GM19035 (cell line): Measurements from ENCODE around the gene CASP7.
A peak's percentile ranks its signal among the peaks of the same experiment; 100 is the strongest.
"Not testable (repeated sequence)": the region's sequence is repeated elsewhere in the genome, so short reads cannot be mapped to it uniquely, and the experiment has no call there.

Source experiments
- ATAC-seq: cut with Tn5 transposase; IDR thresholded peaks from one replicate; pipeline ENCODE4 v1.9.1; 2021; ENCODE audit not compliant: unreplicated experiment

CASP7 gene

DNA sequence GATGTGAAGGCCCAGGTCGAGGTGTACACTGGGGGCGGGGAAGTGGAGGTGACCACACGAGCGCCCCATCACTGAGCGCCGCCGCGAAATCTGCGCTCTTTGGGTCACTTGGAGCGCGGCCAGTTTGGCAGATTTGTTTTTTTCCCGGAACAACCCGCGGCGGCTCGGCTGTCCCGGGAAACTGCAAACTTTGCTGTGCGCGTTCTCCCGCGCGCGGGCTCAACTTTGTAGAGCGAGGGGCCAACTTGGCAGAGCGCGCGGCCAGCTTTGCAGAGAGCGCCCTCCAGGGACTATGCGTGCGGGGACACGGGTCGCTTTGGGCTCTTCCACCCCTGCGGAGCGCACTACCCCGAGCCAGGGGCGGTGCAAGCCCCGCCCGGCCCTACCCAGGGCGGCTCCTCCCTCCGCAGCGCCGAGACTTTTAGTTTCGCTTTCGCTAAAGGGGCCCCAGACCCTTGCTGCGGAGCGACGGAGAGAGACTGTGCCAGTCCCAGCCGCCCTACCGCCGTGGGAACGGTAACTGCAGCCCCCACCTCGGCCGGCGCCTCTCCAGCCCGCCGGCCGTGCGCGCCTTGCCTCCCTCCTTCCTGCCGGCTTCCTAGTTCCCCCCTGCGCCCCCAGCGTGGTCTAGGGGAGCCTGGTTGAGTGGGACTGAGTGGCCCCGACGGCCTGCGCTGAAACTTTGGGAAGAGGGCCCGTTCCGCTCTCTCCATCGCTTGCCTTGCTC is at the start of gene CASP7:
CASP7 (plus strand) TSS at position 450 of the 727 bp plus-strand sequence. CDS start 17,582 bp downstream, outside the sequence.
- peak; percentile 70 for ATAC-seq

DNA sequence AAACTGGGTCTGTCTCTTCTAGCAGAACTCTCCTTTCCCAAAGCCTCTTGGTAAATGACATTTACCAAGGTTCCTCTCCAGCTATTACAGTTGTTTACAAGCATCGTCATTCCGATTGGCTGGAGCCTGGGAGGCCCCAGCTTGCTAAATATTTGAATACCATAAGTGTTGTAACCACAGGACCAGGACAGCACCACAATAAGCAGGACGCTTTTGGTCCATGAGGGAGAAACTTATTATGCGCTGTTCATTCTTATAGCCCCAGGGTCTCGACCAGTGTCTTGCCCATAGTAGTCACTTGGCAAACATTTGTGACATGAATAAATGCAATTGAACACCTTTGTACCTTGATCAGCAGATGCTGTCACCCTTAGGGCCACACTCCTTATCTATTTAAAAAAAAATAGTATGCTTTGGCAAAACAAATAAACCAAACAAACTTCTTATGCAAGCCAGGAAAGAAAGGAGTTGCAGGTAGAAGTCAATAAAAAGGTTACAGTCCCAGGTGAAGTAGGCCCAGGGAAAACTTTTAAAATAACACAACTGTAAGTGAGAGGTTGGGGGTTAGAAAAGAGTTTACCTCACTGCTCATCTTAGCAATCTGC is 48.7 kb upstream of the CASP7 start:
- ATAC-seq = no peak

DNA sequence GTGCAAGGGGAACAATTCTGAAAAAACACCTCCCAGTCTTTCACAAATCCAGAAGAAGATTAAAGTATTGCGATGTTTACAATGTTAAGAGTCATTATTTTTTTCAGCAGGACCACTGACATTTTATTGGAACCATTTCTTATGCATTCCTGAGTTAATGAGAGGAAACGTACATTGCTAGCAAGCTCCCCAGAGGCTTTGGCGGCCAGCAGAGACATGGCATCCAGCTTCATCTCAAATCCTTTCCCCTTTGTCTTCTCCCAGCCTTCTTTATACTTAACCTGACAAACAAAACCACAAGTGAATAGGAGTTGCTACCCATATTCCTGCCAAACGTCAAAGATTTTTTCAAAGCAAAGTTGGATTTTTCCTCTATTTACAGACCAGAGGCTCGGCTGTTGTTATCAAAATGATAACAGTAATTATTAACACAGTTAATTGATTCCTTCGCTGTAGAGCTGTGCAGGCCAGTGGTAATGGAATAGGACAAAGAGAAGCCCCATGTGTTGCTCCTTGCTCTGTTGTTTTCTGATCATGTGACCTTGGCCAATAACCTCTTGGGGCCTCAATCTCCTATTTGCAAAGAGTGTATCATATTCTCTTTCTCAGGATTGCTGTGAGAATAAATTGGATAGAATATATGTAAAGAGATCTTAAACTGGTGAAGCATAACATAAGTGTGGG is 47.9 kb upstream of the CASP7 start:
- no peak for ATAC-seq

DNA sequence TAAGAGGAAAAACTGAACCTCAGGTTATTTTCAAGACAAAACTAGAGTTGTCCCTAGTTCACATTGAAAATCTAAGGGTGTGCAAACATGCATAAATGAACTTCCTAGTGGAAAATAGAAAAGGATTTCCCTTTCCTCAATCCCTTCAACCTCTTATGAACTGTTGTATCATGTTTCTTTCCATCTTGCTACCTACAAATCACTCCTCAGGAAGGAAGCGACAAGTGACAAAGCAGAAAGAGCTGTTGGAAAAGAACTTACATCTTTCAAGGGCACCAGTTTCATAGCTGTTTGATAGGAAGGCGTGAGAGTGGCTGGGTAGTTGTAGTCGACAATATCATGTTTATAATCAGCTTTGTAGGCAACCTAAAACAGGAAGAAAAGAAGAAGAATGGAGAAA is 39.7 kb upstream of the CASP7 start:
- no peak for ATAC-seq

DNA sequence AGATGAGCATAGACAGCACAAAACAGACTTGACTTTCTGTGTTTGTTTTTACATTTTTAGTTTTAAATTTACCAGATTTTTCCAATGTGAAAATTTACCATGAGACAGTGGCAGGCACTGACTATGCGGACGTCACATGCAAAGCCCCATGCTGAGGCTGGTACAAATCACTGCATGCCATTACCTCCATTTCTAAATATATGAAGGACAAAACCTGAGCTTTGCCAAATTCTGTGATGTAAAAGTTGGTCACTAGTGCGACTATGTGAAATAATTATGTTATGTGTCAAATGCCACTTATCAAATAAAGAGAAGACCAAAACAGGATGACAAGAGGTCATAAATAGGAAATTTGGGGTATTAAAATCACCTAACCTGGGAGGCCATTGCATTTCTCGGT is 38.0 kb upstream of the CASP7 start:
- ATAC-seq = no peak

DNA sequence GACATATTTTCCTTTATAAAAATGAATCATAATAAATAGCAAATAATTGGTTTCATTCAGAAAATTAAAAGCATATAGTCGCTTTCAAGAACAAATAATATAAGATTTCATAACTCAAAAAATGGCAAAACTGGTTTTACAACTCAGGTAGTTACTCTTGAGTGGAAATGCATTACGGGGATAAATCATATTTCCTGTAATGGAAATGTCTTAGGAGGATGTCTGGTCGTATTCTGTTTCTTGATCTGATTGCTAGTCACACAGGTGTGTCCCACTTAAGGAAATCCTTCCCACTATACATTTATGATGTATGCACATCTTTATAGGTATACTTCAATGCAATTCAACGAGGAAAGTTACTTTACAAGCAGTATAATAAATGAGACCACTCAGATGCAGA is 36.5 kb upstream of the CASP7 start:
- ATAC-seq = no peak

DNA sequence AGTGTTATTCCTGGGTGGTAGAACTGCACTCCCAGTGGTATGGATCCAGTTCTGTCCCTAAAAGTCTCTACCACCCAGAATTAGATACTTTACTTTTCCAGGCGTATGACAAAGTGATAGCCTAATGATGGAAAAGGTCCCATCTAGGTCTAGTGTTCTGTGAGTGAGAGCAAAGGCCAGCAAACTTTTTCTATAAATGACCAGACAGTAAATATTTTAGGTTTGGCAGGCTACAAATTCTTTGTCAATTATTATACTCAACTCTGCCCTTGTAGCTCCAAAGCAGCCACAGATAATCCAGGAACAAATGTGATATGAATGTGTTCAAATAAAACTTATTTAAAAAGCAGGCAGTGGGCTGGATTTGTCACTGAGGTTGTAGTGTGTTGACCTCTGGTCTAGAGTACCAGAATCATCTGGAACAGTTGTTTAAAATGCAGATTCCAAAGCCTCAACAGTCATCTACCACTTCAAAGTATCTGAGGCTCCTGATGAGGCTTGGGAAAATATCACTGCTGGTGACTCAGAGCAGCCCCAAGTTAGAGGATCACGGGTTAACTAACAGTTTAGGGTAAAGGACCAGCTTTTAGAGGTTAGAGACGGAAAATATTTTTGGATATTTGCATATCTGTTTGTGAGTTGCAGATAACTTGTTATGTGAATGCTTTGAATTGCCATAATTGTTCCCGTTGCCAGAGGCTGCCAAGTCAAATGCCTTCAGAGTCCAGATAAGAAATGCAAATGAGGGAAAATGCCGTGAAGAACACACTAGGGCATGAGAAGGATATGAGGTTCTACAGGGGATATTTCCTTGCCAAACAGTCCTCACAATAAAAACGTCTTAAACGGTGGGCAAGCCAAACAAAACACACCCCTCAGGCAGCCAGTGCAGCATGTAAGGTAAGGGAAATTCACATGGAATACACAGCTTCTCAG is 35.3 kb upstream of the CASP7 start:
- no peak for ATAC-seq

DNA sequence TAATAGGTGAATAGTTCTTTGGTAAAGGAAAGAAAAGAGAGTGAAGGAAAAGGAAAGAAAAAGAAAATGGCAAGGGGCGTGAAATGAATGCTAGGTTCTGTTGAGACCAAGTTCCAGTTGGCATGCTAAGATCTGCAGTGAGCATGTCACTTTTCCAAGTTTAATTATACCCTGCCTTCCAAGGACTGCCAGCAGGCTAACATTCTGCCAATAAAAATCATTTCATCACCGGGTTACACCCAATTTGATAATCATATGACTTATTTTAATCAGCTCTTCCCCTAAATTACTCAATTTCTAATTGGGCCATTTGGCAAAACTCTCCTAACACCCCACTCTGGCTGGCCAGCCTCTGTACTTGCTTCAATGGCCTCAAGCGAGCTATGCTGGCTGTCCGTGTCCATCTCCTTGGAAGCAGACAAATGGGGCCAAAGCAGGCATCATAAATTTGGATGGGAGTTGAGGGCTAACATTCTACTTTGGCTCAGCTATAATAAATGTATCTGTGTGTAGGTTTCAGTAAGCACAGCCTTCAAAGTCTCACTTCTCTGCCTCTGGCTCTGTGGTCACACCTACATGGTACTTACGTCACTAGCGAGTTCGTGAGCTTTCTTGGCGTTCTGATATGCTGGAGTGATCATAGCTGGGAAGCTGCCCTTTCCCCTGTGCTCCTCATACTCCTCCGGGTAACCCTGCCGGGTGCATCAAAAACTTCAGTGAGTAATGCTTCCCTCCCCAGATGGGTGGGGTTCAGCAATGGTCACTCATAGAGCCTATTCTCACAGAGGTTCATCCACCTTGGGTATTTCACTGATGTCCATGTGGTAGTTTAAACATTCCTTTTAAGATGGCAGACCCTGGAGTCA is 33.1 kb upstream of the CASP7 start:
- no peak for ATAC-seq

DNA sequence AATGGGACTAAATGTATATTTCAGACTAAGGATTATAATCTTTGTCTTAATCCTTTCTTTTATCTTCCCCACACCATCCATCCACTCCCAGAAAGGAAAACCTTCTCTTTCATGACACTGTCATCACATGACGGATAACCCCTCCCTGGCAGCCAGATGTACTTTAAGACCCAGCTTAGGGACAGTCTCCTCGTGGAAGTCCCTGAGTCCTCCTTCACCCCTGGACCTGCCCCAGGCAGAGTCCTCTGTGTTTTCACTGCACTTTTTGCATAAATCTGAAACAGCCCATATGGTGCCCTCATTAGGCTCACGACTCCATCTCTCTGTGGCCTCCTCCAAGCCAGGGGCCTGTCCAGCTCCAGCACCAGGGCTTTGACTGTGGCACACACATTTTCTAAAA is 31.9 kb upstream of the CASP7 start:
- ATAC-seq = no peak

DNA sequence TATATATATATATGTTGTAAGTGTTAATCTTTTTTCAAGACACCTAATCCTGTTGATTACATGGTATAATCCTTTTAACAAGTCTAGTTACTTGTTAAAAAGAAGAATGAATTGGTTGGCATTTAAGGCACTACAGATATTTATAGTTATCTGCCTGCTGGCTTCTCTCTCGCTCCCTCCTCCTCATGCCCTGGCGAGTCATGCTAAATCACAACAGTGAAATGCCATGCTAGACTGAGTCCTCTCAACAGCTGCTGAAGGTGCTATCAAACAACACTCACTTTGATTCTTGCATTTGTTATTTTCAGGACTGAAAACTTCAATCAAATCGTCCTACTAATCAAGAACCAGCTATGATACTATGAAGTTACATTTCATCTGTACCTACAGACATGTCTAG is 31.2 kb upstream of the CASP7 start:
- no peak for ATAC-seq

DNA sequence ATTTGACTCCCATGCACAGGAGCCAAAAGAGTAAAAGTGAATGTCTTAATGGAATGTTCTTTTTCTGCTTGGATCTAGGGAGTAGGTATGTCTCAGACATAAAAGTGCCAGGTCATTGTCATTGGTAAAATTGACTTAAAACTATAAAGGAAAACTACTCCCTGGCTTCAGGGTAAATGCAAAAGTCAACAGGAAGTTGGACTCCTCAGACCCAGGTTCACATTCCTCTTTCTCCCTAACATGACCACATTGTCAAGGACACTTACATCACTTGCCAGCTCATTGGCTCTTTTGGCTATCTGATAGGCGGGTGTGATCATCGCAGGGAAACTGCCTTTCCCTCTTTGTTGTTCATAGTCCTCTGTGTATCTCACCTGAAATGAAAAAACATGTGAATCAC is 29.5 kb upstream of the CASP7 start:
- no peak for ATAC-seq

DNA sequence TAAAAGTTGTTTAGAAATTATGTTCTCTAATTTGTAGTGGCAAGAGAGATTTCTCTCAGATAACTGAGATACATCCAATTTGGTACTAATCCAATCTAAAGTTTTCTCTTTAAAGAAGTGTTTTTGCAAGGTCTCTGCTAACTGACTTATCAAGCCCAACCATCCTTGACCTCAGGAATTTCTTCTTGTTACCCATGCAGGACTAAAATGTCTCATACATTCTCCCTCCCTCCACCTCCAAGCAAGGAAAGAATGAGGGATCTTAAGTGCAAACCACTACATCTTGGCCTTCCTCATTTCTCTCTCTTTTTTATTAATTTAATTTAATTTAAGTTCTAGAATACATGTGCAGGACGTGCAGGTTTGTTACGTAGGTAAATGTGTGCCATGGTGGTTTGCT is 28.7 kb upstream of the CASP7 start:
- ATAC-seq = no peak

DNA sequence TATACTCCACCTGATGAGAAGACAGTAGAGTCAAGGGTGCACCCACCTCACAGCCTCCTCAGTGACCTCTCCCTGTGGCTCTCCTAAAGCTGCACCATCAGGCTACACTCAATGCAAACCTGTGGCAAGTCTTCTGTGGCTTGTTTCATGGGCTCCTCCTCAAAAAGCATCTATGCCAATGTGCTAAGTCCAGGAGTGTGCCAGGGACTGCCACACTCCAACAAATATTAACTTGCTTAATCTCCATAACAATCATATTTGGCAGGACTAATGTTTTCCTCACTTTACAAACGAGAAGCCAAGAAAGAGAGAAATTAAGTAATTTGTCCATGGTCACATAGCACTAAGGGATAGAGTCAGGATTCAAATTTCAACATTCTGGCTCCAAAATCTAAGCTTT is 27.8 kb upstream of the CASP7 start:
- ATAC-seq = no peak

DNA sequence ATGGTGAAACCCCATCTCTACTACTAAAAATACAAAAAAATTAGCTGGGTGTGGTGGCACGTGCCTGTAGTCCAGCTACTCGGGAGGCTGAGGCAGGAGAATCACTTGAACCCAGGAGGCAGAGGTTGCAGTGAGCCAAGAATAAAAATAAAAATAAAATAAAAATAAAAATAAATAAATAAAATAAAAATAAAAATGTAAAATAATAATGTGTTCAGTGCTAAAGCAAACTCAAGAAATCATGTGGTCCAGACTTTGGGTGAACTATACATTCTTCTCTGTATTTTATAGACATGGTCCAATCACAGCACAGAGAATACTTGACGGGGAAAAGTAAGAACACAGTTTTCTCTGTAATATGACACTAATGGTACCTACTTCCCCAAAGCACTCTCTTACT is 27.3 kb upstream of the CASP7 start:
- not testable (repeated sequence) for ATAC-seq

DNA sequence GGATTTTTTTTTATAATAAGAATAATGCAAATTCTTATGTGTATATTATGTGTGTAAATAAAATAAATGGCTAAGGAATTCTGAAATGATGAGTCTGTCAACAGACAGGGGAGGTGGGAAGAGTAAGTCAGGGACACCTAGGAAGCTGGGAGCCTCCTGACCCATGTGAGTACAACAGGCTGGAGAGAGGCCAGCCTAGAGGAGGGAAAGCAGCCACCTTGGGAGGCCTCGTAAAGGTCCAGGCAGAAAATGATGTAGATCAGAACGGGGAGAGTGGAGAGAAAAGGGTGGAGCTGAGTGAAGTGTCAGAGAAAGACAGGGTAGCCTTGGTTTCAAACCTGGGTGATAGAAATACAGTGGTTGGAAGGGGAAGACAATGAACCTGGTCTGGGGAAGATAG is 22.8 kb upstream of the CASP7 start:
- ATAC-seq = no peak

DNA sequence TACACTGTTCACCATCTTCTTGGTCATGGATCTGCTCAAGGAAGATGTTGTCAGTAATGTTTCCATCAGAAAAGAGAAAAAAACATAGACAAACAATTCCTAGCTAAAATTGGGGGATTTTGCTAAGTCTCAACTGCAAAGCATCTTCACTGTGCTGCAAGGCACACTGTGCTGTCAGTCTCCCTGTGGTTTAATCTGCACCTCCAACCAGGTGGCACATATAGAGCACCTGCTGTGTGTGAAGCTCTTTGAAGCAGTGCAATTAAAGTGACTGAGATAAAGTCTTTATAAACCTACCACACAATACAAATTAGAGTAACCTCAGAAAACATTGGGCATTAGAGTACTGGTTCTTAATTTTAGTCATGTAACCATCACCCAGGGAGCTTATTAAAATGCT is 22.2 kb upstream of the CASP7 start:
- no peak for ATAC-seq

DNA sequence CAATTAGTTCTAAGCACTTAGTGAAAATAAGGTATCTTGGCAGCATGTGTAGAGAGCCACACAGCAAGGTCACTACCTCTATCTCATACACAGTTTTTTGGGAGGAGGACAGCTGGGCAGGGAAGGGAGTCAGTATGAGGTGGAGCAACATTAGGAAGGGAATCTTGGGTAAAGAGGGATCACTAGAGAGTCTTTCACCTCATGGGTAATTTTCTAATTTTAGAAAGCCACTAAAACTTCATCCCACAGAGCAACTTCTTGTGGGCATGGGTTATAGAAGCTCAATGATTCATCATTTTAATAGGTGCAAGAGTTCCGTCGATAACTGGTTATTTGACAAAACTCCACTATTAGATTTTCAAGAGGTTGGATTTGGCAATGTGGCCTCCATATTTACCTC is 18.4 kb upstream of the CASP7 start:
- ATAC-seq = no peak

DNA sequence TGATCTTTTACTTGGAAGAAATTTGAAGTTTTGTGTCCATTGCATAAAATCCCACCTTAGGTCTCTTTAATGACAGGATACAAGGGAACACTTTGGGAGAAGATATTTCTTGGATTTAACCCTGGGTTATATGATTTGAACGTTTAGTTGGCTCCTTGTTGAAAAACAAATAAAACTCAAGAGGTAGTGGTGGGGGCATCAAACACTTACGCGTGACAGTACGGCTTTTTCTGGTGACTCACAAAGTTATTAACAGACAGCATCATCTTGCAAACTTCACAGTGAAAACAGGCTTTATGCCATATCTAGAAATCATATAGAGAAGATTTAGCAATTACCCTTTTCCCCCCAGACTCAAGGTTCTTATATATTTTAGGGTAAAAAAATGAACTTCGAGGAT is 16.6 kb upstream of the CASP7 start:
- no peak for ATAC-seq

DNA sequence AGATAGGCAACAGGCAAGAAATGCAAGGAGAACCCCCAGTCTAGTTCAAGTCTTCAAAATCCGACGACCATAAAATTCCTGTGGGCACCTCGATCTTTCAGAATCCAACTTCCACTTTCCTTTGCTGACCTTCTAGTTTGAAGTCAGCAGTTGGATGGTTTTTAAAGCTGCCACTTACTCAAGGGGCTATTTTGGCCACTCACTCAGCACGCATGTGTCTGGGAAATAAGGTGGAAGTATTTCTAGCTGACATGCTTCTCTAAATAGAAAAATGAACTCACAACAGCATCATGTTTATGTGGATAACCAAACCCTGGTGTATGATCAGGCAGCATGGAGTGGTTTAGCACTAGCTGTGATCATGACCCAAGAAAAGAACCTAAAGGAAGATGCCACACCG is 15.8 kb upstream of the CASP7 start, which contains the start of gene NRAP:
NRAP (minus strand) TSS at position 134 of the 400 bp plus-strand sequence. CDS start 159 bp downstream, outside the sequence.
- ATAC-seq = no peak

DNA sequence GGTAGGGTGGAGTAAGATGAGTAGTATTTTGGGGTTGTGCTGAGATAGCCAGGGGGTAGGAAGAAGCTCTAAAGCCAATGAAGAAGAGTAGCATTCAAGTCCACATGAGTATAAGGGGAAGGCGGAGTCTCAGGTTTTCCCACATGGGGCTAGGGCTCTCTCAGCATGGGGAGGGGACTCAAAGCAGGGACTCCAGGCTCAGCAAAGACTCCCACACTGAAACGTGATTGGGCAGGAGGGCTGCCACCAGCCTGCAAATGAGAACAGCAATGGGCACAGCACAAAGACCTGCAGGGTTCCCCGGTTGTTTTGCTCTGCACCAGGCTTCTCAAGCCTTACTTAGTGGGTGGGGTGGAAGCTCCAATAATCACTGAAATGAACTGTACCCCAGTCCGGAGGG is 14.4 kb upstream of the CASP7 start:
- no peak for ATAC-seq
